Activated CD8-positive, alpha-beta memory T cell treated with anti-CD3 and anti-CD28 coated beads, Interleukin-2, amount 50 U/mL, for 1 hour (primary cell): Measurements from ENCODE around the gene NKIRAS2.
"Not testable (repeated sequence)": the region's sequence is repeated elsewhere in the genome, so short reads cannot be mapped to it uniquely, and the experiment has no call there.

Experiments used
- DNase-seq: peaks from one replicate; pipeline ENCODE4 v3.0.0-alpha.2; 2020; ENCODE audit errors: extremely low read depth

Gene NKIRAS2

DNA sequence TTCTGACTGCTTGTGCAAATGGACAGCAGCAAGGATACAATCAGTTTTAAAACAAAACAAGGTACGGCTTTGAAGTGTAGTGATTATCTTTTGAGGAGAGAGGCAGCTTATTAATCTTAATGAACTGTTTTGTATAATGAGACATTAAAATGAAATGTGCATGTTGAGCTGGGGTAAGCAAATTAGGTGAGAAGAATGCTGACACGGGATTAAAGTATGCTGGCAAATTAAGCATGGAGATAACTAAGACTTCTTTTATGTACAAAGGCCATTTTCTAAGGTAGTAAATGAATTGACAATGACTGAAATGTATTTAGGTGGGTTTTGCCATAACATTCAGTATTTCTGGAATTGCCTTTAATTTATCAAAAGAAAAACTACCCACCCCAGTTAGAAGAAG, 21.4 kb upstream of the NKIRAS2 start:
- DNase-seq = no peak

DNA sequence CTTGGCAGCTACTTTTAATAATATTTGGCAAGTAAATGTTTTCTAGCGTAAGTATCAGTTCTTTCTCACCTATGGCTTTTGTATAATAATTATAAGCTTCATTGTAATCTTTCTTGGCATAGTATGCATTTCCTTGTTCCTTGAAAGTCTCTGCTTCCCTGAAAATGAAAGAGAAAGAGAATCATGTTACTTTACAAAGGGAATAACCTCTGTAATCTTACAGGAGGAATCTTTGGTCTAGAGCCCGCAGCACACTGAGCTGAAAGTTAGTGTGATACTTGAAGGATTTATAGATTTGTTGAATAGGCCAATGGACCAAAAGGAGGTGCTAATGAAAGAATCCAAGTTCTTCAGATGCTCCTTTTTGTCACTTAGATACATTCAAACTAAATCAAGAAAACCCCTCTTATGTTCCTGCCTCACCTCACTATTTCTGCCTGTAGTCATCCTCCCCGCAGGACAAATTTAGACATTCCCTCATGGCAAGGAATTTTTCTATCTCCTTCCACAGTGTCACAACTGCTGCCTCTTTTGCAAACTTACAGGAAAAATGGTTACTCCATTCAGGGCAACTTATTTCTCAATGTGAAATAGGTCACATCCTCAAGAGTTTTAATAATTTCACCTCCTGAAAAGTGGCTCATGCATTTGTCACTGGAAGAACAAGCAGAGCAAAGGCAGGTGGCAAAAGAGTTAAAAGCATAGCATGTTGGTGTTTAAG, 19.3 kb upstream of the NKIRAS2 start:
- DNase-seq = no peak

DNA sequence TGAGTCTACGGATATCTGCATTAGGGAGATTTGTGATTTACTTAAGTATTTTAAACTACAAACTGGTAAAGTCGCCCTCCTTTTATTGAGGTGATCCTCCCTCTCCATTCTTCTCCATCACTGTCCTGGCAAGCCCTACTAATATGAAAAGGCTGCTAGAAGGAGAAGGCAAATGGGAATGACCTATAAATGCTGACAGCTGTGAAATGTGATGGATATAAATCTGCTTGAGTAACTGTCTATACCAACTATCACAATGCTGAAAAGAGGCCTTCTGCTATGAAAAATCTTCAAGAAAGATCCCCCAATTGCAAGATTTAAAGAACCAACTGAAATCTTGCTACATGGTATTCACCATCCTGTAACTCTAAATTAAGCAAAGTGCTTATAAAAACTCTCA, 18.2 kb upstream of the NKIRAS2 start:
- DNase-seq = no peak

DNA sequence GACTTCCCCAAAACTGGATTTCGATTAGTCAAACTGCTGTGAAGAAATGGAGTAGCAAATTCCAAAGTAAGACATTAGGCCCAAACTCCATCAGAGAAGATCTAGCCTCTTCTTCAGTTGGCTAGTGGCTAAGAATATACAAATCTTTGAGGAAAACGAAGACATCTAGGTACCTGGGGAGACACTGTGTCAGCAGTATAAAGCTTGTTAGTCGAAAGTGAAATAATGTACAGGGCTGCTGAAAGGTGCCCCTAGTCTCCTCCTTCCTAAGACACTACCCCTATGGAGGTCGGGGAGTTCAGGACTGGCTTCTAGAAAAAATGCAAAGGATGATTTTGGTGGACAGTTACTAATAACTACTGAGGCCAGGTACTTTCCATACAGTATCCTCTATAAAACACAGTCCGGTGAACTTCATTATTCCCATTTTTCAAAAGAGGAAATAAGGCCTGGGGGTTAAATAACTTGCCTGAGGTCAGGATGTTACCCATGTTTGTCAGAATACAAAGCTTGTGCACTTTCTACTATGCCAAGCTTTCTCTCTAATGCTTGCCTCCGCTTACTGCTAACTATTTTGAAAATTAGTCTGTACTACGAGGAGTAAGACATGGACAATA, 17.6 kb upstream of the NKIRAS2 start:
- DNase-seq = no peak

DNA sequence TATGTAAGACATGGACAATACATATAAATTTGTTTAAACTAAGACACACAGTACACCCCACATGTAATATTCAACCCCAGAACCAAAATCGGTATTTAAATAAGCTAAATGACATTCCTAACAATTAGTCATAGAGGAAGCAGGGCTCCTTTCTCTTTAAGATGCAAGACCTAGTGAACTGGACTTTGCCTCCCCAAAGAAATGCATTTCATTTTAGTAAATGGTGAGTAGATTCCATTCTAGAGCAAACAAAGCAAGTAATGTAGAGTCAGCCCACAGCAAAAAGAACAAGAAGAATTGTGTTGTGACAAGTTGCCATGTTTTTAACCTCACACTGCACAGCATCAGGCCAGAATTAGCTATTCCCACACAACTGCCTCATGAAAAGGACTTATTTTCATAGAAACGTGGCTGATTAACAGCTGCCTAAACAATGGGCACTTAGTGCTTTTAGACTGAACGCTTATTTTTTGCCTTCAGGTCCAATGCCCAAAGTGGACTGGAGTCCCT, 17.0 kb upstream of the NKIRAS2 start:
- DNase-seq = no peak

DNA sequence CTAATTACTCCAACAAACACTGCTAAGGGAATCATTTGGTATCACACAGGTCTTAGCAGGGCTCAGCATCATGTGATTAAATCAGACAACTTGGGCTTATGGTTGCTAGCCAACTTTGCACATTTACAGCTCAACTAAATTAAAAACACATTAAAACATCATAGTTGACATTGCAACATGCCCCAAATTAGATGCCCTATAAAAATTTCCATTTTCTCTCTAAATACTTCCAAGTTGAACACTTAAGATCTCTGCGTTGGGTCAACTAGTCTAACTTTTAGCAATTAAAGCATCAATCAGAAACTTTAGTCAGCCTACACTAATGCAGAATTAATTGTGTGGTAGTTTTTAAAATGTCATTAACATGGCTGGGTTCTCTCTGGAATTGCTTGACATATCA, 14.7 kb upstream of the NKIRAS2 start:
- no peak for DNase-seq

DNA sequence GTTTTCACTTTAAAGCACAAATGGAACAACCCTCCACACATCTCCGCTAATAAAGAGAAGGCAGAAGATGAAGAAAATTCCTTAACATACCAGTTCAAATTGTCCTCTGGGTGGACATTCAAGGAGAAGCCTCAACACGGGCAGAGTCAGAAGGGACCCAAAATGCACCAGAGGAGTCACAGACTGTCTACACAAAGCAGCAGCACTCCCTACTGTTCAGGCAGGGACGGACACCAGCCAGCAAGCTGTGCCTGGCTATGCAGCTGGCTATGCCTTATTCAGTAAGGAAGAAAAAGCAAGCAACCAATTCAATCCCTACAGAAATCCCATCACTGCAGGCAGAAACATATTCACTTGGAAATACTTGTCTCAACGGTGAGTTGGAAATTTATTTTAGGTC, 10.7 kb upstream of the NKIRAS2 start:
- DNase-seq = no peak

DNA sequence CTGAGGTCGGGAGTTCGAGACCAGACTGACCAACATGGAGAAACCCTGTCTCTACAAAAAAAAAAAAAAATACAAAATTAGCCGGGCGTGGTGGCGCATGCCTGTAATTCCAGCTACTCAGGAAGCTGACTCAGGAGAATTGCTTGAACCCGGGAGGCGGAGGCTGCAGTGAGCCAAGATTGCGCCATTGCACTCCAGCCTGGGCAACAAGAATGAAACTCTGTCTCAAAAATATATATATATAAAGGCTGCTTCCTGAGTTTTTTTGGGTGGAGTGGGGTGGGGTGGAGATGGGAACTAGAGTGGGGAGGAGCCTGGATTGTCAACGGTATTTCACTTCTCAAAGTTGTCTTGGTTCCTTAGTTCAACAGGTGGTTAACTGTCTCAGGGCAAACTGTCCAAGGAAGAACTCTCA, 9.6 kb upstream of the NKIRAS2 start:
- DNase-seq = not testable (repeated sequence)

DNA sequence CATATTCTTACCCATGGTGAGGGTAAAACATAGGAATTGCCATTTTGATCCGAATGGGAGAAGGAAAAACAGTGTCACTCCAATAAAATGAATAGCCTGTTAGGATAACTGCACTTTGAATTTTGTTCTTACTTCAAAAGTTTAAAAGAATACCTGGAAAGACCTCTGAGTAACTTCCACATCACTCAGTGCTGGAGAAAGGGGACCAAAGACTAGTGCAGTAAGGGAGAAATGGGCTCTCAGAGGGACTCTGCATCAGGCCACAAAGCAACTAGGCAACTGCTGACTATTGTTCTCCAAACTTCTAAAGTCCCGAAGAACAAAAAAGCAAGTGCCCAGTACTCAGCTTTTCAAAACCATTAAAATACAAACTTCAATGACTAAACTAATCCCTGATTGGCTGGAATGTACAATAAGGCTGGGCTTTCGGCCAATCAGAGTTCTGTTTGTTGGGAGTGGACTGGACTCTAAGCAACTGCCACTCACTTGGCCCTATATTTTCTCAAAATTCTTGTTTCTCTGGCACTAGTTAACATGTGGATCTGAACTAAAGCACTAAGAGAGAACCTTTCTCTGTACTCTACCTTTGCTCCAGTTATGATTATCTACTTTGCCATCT, 8.9 kb upstream of the NKIRAS2 start:
- DNase-seq = no peak

DNA sequence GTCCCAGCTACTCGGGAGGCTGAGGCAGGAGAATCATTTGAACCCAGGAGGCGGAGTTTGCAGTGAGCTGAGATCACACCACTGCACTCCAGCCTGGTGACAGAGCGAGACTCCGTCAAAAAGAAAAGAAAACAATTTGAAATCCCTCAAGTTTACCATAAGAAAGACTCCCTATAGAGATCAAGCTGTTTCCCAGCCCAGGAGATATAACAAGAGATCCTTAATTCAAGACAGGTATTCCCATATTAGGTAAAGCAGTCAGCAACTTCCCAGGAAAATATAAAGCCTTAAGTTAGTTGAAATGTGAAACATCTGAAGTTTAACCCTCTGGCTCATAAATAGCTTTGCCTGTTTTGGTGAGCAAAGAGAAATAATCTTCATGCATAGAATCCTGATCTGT, 7.5 kb upstream of the NKIRAS2 start:
- not testable (repeated sequence) for DNase-seq

DNA sequence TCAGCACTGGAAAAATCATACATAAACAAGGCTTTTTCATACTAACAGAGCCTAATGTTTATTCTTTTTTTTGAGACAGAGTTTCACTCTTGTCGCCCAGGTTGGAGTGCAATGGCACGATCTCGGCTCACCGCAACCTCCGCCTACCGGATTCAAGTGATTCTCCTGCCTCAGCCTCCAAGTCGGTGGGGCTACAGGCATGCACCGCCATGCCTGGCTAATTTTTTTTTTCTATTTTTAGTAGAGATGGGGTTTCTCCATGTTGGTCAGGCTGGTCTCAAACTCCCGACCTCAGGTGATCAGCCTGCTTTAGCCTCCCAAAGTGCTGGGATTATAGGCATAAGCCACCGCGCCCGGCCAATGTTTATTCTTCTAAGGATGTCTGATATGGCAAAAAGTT, 6.2 kb upstream of the NKIRAS2 start:
- not testable (repeated sequence) for DNase-seq

DNA sequence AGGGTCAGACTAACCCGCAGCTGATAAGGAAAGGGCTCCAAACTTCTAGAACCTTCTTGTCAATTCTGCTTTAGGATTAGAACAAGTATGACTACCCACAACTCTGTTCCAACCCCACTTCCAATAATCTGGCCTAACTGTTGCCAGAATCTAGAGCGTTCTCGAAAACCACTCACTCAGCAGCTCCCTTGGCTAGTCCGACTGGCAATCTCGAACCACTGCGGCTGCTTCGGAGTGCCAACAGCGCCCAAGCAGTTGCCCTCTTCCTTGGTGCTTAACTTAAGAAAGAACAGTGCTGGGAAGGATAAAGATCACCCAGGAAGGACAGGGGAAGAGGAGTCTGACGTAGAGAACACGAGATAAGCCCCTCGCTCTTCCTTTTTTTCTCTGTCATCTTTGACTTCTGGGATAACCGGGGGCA, 3.5 kb upstream of the NKIRAS2 start:
- DNase-seq = no peak

DNA sequence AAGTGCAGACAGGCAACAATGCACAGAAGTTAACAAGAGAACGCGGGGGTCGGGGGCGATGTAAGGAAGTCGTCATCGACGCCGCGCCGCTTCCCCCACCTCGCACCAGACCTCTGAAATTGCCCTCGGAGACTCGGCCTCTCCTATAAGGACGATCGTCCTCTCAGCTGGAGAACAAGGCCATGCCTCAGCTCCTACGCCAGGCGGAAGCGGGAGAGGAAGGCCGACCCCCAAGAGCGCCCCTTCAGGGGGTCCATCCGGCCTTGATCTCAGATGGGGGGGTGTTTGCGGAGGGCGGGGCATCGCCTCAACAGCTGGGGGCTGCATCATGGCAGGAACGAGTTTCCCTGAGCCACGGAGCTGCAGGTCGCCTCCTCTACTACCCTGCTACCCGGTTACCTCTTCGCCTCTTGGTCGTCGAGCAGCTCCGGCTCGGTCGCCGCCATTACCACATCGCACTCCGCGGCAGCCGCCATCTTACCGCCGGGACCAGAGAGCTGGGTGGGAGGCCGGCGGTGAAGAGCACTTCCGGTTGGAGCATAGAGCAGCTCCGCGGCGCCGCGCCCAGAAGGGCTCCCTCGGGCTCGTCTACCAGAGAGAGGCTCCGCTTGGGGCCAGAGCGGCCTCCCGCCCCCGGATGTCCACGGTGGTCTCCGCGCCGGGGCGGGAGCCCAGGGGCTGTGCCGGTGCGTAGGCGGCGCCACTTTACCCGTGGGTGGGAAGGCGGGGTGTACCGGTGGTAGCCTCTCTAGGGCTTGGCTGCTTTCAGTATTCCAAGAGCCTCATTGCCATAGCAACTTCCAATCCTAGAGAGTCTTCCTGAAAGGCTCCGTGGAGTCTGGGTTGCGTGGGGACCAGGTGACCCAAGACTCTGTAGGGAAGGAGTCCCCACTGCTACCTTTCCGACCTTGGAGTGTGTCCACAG, 2.7 kb upstream of the NKIRAS2 start, which contains the start of gene DNAJC7:
Gene DNAJC7 (minus strand): TSS at position 499 of the 925 bp plus-strand sequence. CDS start 23 bp downstream, at position 476.
- DNase-seq = peak; percentile 66

DNA sequence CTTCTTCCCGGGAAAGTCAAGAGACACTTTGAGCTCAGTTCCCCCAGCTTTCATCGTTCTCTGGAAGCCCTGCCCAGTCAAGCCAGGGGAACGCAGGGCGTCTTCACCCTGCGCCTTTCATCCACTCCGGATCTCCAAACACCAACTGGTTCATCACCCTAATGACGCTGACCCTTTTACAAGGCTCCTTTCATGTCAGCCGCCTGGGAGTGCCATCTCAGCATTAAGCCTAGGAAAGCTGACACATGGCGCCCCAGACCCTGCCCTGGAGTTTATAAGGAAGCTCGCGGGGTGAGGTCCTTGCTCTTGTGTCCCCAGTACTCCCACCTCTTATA, 2.1 kb upstream of the NKIRAS2 start:
- DNase-seq = no peak

DNA sequence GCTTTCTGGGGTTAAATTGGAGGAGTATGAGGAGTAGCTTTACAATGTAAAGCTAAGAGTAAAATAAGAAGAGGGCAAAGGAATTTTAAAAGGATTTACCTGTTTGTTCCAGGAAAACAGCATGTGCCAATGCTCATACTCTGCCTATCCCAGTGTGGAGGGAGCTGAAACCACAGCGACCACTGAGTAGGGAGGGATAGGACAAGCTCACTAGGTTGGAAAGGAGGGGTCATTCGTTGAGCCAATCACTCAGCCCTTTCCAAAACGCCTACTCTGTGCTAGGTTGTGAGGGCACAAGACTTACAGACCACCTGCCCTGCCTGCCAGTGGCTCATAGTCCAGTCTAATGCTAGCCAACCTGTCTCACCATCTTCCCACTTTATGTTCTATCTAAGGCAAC, 1.6 kb upstream of the NKIRAS2 start:
- no peak for DNase-seq

DNA sequence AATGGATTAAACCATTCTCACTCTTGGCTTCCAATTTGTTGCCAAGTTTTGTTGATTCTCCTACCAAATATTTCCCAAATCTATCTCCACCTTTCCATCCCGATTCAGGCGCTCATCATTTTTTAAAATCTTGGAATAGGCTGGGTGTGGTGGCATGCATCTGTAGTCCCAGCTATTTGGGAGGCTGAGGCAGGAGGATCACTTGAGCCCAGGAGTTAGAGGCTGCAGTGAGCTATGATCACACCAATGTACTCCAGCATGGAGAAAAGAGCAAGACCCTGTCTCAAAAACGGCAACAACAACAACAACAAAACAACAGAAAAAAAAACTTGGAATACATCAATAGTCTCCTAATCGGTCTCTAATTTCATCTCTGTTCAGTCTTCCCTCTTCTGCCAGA, 902 bp upstream of the NKIRAS2 start:
- no peak for DNase-seq

DNA sequence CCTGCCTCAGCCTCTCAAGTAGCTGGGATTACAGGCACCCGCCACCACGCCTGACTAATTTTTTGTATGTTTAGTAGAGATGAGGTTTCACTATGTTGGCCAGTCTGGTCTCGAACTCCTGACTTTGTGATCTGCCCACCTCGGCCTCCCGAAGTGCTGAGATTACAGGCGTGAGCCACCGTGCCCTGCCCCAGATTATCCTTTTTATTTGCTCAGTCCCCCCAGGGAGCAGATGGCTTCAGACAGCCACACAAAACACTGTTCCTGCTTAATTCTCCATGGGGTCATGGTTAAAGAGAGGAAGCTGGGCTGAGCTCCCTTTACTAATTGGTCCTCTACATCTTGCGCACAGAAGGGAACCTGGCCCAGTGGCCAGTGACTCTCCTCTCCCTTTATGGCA, 955 bp downstream of the NKIRAS2 start:
- not testable (repeated sequence) for DNase-seq

DNA sequence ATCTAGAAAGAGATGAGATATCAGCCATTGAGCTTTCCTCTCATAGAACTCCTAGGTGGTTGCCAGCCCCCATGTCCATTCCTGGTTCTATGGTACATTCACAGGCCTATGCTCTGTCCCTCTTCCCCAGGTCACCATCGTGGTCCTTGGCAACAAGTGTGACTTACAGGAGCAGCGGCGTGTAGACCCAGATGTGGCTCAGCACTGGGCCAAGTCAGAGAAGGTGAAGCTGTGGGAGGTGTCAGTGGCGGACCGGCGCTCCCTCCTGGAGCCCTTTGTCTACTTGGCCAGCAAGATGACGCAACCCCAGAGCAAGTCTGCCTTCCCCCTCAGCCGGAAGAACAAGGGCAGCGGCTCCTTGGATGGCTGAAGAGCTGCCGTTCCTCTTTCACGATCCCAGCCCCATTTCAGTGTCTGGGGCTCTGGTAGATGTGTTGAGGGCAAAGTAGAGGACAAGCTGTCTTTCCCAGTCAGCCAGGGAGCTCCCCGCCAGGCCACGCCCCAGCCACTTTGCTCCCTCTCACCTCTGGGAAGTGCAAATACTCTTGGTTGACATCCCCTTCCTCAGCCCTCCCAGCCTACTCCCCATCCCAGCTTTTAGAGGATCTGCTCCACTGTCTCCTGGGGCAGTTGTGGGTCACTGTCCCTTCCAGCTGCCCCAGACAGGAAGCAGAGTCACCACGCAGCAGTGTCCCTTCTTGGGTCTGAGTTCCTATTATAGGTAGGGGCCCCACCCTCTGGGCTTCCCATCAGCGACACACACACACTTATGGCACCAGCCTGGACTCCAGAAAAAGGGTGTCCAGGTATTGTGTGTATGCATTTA, 3.8 kb downstream of the NKIRAS2 start:
- DNase-seq = no peak

DNA sequence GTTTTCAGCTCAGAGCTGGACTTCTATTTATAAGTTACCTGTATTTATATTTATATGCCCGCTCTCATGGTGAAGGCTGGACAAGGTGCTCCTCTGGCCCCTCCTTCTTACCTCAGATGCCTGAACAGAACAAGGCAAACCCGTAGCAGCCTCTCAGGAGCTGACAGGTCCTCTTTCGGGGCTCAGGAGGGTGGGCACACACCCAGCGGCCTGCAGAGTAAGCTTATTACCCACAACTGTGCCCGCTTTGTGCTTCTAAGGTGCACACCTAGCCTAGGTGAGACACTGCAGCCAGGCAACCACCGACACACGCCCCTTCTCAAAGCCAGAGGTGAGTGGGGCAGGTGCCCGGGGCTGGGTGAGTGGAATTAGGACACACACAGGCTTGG, 5.3 kb downstream of the NKIRAS2 start:
- no peak for DNase-seq

DNA sequence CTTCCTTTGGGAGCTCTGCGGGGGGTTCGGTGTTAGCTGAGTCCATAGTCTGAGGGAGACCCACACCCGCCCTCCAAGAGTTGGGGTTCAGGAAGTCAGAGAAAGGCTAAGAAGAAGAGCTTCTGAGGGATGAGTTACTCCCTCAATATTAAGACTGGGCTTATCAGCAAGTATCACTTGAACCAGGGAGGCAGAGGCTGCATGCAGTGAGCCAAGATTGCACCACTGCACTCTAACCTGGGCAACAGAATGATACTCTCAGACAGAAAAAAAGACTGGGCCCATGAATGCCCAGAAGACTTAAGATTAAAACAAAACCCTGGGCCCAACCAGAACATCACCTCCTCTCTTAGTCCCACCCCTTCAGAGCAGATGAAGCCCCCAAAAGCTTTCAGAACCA, 6.0 kb downstream of the NKIRAS2 start:
- no peak for DNase-seq
